MM.1S (cell line): ENCODE measurements around the gene TSPAN31.

Experiments
- CTCF ChIP-seq: fragments of 300-600 bp; sonication (generic); IDR thresholded peaks from 2 replicates; pipeline ENCODE4 v1.5.1; 2016; ENCODE audit warnings: antibody characterized with exemption, low read length, mixed read lengths
- EZH2 ChIP-seq: fragments of 300-600 bp; sonication (generic); optimal IDR thresholded peaks from 2 replicates; pipeline ENCODE3; 2017; ENCODE audit warnings: low read depth, mild to moderate bottlenecking, antibody characterized with exemption, low read length, mixed read lengths
- EZH2phosphoT487 ChIP-seq: fragments of 300-600 bp; sonication (generic); IDR thresholded peaks from 2 replicates; pipeline ENCODE4 v1.6.1; 2018; ENCODE audit warnings: antibody characterized with exemption, low read length

DNA sequence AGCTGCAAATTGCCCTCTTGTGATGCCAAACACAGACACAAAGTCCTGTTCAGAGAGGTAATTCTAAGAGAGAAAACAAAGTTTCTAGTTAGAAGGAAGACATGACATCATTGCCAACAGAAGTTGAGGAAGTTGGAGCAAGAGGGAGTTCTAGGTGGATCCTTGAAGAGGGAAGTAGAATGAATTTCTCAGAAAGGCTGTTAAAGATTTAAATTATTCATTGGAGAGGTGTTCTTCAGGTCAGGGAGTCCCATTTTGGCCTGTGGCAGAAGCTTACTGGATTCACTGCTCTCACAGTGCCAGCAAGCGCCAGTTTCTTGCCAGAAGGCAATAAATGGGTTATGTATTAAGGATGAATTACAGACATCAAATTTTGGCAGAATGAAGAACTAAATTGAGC, 53.1 kb downstream of the TSPAN31 start:
- no peak for TF ChIP-seq EZH2phosphoT487
- no peak for TF ChIP-seq EZH2
- TF ChIP-seq CTCF = no peak
